HepG2 (cell line): ENCODE data around the gene HOXA4. TPM values are rescaled to one million over a fixed set of nuclear protein-coding genes. Genes with fewer than 3 reads are reported as not detected.

Experiments used
- ATAC-seq: fragments of 200-7000 bp; cut with Tn5 transposase; 3 replicates; pipeline ENCODE4 v1.9.1; 2020; ENCODE audit warnings: mild to moderate bottlenecking, moderate library complexity
- BruUV-seq: library from RNA; stranded (reverse); fragments of 400-500 nt; replicated peaks from 2 replicates; lab custom pipeline; 2021; lab: Mats Ljungman, UMichigan
- CTCF ChIA-PET: fragments of 300-600 bp; formaldehyde crosslinking; extraction: SDS; loops from one replicate; lab custom pipeline; 2021; ENCODE audit warnings: low total read pairs, inconsistent platforms, low intra/inter-chr PET ratio; lab: Yijun Ruan, JAX
- POLR2A ChIA-PET: fragments of 350-600 bp; sonication (Branson Sonifier 250); formaldehyde crosslinking; loops from one replicate; lab custom pipeline; 2020; ENCODE audit warnings: antibody characterized with exemption, inconsistent platforms; lab: Yijun Ruan, JAX
- DNase-seq: peaks from one replicate; pipeline ENCODE4 v3.0.0-alpha.2; 2015; ENCODE audit warnings: low spot score
- FAIRE-seq: peaks from 3 replicates; lab custom pipeline; 2011; peaks lifted over from hg19 to GRCh38; lab: Jason Lieb, UNC
- H2AFZ ChIP-seq: one replicate; pipeline ENCODE4 v1.6.1; 2011; ENCODE audit warnings: low read length, inconsistent platforms
- H3K27ac ChIP-seq: fragments of 300-600 bp; 3 replicates; pipeline ENCODE4 v1.8.0; 2011; ENCODE audit warnings: mixed run types, mild to moderate bottlenecking, mixed read lengths, low read length, inconsistent platforms; ENCODE audit not compliant: insufficient read depth; ENCODE audit errors: extremely low read length
- H3K27me3 ChIP-seq, 2 experiments: fragments of 200-600 bp in 1 of 2; 2 replicates in 1 of 2; 3 replicates in 1 of 2; pipeline versions ENCODE4 v1.6.0 to v1.8.0; 2011; ENCODE audit warnings: low read length in 2 of 2, mild to moderate bottlenecking in 2 of 2, moderate library complexity in 2 of 2, inconsistent platforms in 1 of 2; ENCODE audit not compliant: insufficient read depth in 2 of 2, control insufficient read depth in 1 of 2
- H3K36me3 ChIP-seq, 2 experiments: fragments of 200-600 bp in 1 of 2; replicated peaks in 1 of 2; 2 replicates in 1 of 2; 3 replicates in 1 of 2; pipeline versions ENCODE4 v1.5.1 to v1.8.0; 2011; ENCODE audit warnings: low read length in 2 of 2, inconsistent platforms in 1 of 2; ENCODE audit not compliant: insufficient read depth in 2 of 2, control insufficient read depth in 1 of 2
- H3K4me1 ChIP-seq: 2 replicates; pipeline ENCODE4 v1.5.1; 2012; ENCODE audit warnings: low read length, inconsistent platforms; ENCODE audit not compliant: insufficient read depth
- H3K4me2 ChIP-seq: 2 replicates; pipeline ENCODE4 v1.6.0; 2011; ENCODE audit warnings: low read depth, low read length, inconsistent platforms
- H3K4me3 ChIP-seq, 3 experiments: fragments of 200-600 bp in 1 of 3; sonication (generic), shearing (Covaris generic) in 1 of 3; replicated peaks in 1 of 3; 2 replicates each; pipeline ENCODE4 v1.5.1; 2011 to 2016; ENCODE audit warnings: low read length in 3 of 3, inconsistent platforms in 2 of 3, low read depth in 2 of 3, mild to moderate bottlenecking in 2 of 3, control low read depth in 1 of 3, mixed read lengths in 1 of 3; ENCODE audit not compliant: insufficient read depth in 1 of 3
- H3K79me2 ChIP-seq: one replicate; pipeline ENCODE4 v1.6.1; 2011; ENCODE audit warnings: low read length, inconsistent platforms; ENCODE audit not compliant: insufficient read depth
- H3K9ac ChIP-seq: 2 replicates; pipeline ENCODE4 v1.6.0; 2011; ENCODE audit warnings: mild to moderate bottlenecking, low read depth, low read length, inconsistent platforms; ENCODE audit not compliant: insufficient read depth
- H3K9me3 ChIP-seq: 2 replicates; pipeline ENCODE4 v1.5.1; 2012; ENCODE audit warnings: mild to moderate bottlenecking, low read length
- H4K20me1 ChIP-seq: 2 replicates; pipeline ENCODE4 v1.6.0; 2011; ENCODE audit warnings: inconsistent platforms, mild to moderate bottlenecking, low read length, moderate library complexity; ENCODE audit not compliant: insufficient read depth
- CHD4 ChIP-seq: fragments of 200-600 bp; sonication (generic); IDR thresholded peaks from 2 replicates; pipeline ENCODE4 v1.7.0; 2017; ENCODE audit warnings: mild to moderate bottlenecking, low read length, borderline replicate concordance
- HCFC1 ChIP-seq: fragments of 150-350 bp; IDR thresholded peaks from 2 replicates; pipeline ENCODE4 v1.6.1; 2014; ENCODE audit warnings: low read depth, low read length
- SYNCRIP ChIP-seq: fragments of 200-400 bp; formaldehyde crosslinking; IDR thresholded peaks from 2 replicates; pipeline ENCODE4 v1.6.1; 2018; ENCODE audit warnings: mild to moderate bottlenecking, low read depth, low read length; ENCODE audit not compliant: insufficient read depth
- ZNF20 ChIP-seq: sonication (generic); formaldehyde crosslinking; IDR thresholded peaks from 2 replicates; pipeline ENCODE4 v1.4.0; 2020; ENCODE audit warnings: mild to moderate bottlenecking, moderate library complexity, missing genetic modification reagents
- WGBS: methylation state at CpG from one replicate; pipeline ENCODE4 v1.1.6; 2017; ENCODE audit warnings: low lambda C conversion rate; 5-methylcytosine and 5-hydroxymethylcytosine counted together
- in situ Hi-C: cut with HindIII; loops from 2 replicates; pipeline ENCODE4 v1.10.0; 2017; ENCODE audit warnings: low pct_unique_long_range_greater_than_20kb; ENCODE audit not compliant: extremely low pct_ligation_motif_present
- intact Hi-C: fragments of 100-400 bp; cut with micrococcal nuclease; formaldehyde crosslinking; loops from one replicate; pipeline ENCODE4 v1.10.0; 2022; ENCODE audit not compliant: unreplicated experiment
- polyA plus RNA-seq, 8 experiments: library from polyadenylated mRNA; depleted of rRNA in 3 of 8; stranded (reverse) in 7 of 8; unstranded in 1 of 8; fragments of >200 nt; fragmentation: Illumina TruSeq in 4 of 8; extraction: Trizol in 4 of 8; gene quantifications; 2 replicates each; pipeline versions ENCODE4 v1.2.1 to v1.2.3, GENCODE V29; 2011 to 2016; ENCODE audit warnings: low read depth in 4 of 8, missing spikeins in 1 of 8, mixed read lengths in 1 of 8; ENCODE audit not compliant: insufficient read depth in 1 of 8
- total RNA-seq, 5 experiments: library from RNA; depleted of rRNA; stranded (reverse); fragments of >200 nt; fragmentation: Illumina TruSeq; extraction: Trizol; gene quantifications; 2 replicates each; pipeline ENCODE4 v1.2.3, GENCODE V29; 2016; ENCODE audit warnings: low read depth in 1 of 5
- TF ChIP-seq, protein P1 (sequence below): sonication (generic); formaldehyde crosslinking; IDR thresholded peaks from 2 replicates; pipeline ENCODE4 v1.9.0; 2021; ENCODE audit warnings: missing genetic modification reagents, mild to moderate bottlenecking, borderline replicate concordance

HOXA4 gene
- total and polyA plus RNA-seq, 2 of the 13 experiments (the other 11 are each of a cell fraction or from before 2014, with no cell fraction given), result 2.4 to 5.4 TPM

DNA sequence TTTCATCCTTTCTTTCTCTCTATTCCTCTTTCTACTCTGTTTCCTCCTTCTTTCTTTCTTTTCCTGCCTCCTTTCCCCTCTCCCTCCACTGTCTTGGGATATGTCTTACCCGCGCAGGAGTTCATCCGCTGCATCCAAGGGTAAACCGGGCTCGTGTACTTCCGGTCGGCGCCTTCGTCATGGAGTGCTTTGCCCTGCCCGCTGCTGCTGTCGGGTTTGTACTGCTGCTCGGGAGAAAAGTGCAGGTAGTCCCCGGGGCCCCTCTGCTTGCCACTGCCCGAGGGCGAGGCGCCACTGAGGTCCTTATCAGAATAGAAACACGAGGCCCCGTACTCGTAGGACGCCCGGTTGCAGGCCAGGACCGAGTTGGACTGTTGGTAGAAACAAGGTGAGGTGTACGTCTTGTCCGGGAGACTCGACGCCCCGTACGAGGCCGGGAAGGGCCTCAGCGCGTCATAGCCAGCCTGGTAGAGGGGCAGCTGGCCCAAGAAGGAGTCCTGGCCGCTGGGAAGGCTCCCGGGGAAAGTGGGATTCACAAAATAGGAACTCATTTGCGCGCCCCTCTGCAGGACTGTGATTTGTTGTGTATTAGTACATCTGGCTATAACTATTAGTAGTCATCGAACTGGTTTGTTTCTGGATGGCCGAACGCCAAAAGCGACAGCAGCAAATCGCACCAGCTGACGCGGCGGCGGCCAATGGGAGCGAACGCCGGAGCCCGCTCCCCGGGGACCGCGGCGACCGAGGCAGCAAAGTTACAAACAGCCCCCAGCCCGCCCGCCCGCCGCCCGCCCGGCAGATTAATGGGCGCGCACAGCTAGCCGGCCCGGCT, 16.9 kb upstream of the HOXA4 start, which contains the start of gene HOXA6:
HOXA6 (minus strand) TSS at position 576 of the 832 bp plus-strand sequence; CDS start at position 551, 25 bp downstream.
- TF ChIP-seq HCFC1 (no peak), SYNCRIP (no peak), CHD4 (no peak), ZNF20 (CRISPR knock-in tag) (no peak)
- TF ChIP-seq, protein P1, sequence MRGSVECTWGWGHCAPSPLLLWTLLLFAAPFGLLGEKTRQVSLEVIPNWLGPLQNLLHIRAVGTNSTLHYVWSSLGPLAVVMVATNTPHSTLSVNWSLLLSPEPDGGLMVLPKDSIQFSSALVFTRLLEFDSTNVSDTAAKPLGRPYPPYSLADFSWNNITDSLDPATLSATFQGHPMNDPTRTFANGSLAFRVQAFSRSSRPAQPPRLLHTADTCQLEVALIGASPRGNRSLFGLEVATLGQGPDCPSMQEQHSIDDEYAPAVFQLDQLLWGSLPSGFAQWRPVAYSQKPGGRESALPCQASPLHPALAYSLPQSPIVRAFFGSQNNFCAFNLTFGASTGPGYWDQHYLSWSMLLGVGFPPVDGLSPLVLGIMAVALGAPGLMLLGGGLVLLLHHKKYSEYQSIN, result no peak
- CTCF ChIA-PET, result no interaction called here
- FAIRE-seq, result no peak
- peak within 1 kb of the TSS in 2 of 3 experiments; percentile 80 to 88; a peak in 2 of 6 replicates for H3K4me3 ChIP-seq
- no TSS peak for BruUV-seq
- no peak within 1 kb of the TSS for H3K9ac ChIP-seq
- no peaks in the 10 kb centered on the region; a peak in 2 of 5 replicates for H3K36me3 ChIP-seq
- in situ Hi-C loops (no loop called here), intact Hi-C loops (no loop called here)
- POLR2A ChIA-PET, result no interaction called here
- H3K27ac ChIP-seq, result no peak within 1 kb of the TSS
- 95% methylated on average over 37 of the region's 63 CpGs for WGBS
- H3K27me3 ChIP-seq, result peaks cover 0 to 13% of the 10 kb centered on the region in 2 experiments; a peak in 2 of 5 replicates
- DNase-seq, result no peak
- no peaks in the 10 kb centered on the region for H4K20me1 ChIP-seq
- H2AFZ ChIP-seq, result no peak within 1 kb of the TSS
- peaks cover 36% of the 10 kb centered on the region for H3K4me1 ChIP-seq
- peak within 1 kb of the TSS; percentile 88 for H3K4me2 ChIP-seq
- H3K79me2 ChIP-seq, result peaks cover 5% of the 10 kb centered on the region
- no peak for ATAC-seq
- H3K9me3 ChIP-seq, result no peaks in the 10 kb centered on the region
